ENCODE results near the gene NEK1. TPM values are rescaled to one million over a fixed set of nuclear protein-coding genes. Genes with fewer than 3 reads are reported as not detected.
"Not testable (repeated sequence)": the region's sequence is repeated elsewhere in the genome, so short reads cannot be mapped to it uniquely, and the experiment has no call there.

The NEK1 gene
- total RNA-seq, 2 experiments from 2014 or later = 7.4 to 26.2 TPM

DNA sequence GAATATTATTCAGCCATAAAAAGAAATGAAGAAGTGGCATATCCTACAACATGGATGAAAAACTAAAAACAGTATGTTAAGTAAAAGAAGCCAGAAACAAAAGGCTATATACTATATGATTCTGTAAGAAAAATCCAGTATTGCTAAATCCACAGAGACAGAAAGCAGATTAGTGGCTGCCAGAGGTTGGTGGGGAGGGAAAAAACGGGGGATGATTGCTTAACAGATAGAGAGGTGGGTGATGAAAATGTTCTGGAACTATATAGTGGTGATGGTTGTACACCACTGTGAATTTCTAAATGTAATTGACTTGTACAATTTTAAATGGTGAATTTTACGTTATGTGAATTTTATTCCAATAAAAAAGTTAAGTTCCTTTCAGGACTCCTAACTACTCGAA lies 184.0 kb downstream of the NEK1 start:
- Histone ChIP-seq H3K79me2 (ENCODE audit: insufficient read depth, low read depth, low read length) (no peaks in the 10 kb centered on the region), H3K27ac (ENCODE audit: low read depth, low read length, poor library complexity, severe bottlenecking) (no peak overlapping the region), H3K4me1 (ENCODE audit: insufficient read depth, low read length, poor library complexity, severe bottlenecking) (no peaks in the 10 kb centered on the region), H3K4me3 (ENCODE audit: low read depth, low read length, poor library complexity, severe bottlenecking) (no peak overlapping the region), H3K9me3 (ENCODE audit: low read length) (no peaks in the 10 kb centered on the region), H3K9me2 (ENCODE audit: insufficient read depth, low read length) (no peaks in the 10 kb centered on the region), H2AFZ (ENCODE audit: low read length) (no peak overlapping the region), H4K20me1 (ENCODE audit: insufficient read depth, low read length) (no peaks in the 10 kb centered on the region), H3K4me2 (ENCODE audit: low read length) (no peak overlapping the region), H3K36me3 (ENCODE audit: insufficient read depth, low read length) (peaks cover 8% of the 10 kb centered on the region; the same call in 1 of the 2 replicates)
- TF ChIP-seq EZH2phosphoT487 (IDR thresholded peaks at IDR 0.05; ENCODE audit: borderline replicate concordance, low read depth, low read length) = no peak
- TF ChIP-seq, protein P1, sequence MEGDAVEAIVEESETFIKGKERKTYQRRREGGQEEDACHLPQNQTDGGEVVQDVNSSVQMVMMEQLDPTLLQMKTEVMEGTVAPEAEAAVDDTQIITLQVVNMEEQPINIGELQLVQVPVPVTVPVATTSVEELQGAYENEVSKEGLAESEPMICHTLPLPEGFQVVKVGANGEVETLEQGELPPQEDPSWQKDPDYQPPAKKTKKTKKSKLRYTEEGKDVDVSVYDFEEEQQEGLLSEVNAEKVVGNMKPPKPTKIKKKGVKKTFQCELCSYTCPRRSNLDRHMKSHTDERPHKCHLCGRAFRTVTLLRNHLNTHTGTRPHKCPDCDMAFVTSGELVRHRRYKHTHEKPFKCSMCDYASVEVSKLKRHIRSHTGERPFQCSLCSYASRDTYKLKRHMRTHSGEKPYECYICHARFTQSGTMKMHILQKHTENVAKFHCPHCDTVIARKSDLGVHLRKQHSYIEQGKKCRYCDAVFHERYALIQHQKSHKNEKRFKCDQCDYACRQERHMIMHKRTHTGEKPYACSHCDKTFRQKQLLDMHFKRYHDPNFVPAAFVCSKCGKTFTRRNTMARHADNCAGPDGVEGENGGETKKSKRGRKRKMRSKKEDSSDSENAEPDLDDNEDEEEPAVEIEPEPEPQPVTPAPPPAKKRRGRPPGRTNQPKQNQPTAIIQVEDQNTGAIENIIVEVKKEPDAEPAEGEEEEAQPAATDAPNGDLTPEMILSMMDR (conservative IDR thresholded peaks at IDR 0.05; ENCODE audit: low read length) = no peak
- ChIA-PET CTCF (ENCODE audit: unreplicated experiment) (no interaction called here), POLR2A (no interaction called here)
- BruUV-seq (replicated peaks) = no TSS peak
- intact Hi-C loops (cut with micrococcal nuclease; ENCODE audit: unreplicated experiment) = no loop called here
- no peak for DNase-seq (ENCODE audit: low spot score)

GRCh38 chr4:169427727-169428126 lies 184.7 kb downstream of the NEK1 start:
- H3K79me2 ChIP-seq (ENCODE audit: insufficient read depth, low read depth, low read length); POLR2A ChIA-PET; H3K36me3 ChIP-seq (ENCODE audit: insufficient read depth, low read length); BruUV-seq (replicated peaks); H3K4me1 ChIP-seq (ENCODE audit: insufficient read depth, low read length, poor library complexity, severe bottlenecking); DNase-seq (ENCODE audit: low spot score); H4K20me1 ChIP-seq (ENCODE audit: insufficient read depth, low read length); CTCF ChIA-PET (ENCODE audit: unreplicated experiment); H3K27ac ChIP-seq (ENCODE audit: low read depth, low read length, poor library complexity, severe bottlenecking); H3K4me3 ChIP-seq (ENCODE audit: low read depth, low read length, poor library complexity, severe bottlenecking); H3K9me2 ChIP-seq (ENCODE audit: insufficient read depth, low read length); H3K9me3 ChIP-seq (ENCODE audit: low read length); intact Hi-C loops (cut with micrococcal nuclease; ENCODE audit: unreplicated experiment); H3K4me2 ChIP-seq (ENCODE audit: low read length); H2AFZ ChIP-seq (ENCODE audit: low read length): not testable (repeated sequence)

DNA sequence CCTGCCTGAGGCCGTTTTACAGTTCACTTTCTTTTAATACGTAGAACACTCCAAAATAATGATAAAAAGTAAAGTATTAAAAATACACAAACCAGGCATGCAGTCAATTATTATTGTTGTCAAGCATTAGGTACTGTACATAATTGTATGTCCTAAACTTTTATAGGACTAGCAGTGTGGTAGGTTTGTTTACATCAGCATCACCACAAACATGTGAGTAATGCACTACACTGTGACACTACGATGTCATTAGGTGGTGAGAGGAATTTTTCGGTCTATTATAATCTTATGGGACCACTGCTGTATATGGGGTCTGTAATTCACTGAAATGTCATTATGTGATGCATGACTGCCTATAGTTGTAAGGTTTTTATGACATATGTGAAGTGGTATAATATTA lies 192.1 kb downstream of the NEK1 start:
- no TSS peak for BruUV-seq (replicated peaks)
- CTCF ChIA-PET (ENCODE audit: unreplicated experiment) = no interaction called here
- intact Hi-C loops (cut with micrococcal nuclease; ENCODE audit: unreplicated experiment) = no loop called here

More for the DNA sequence above, 192.1 kb downstream of the NEK1 start:
- POLR2A ChIA-PET = no interaction called here
- DNase-seq (ENCODE audit: low spot score) = no peak
- H3K36me3 ChIP-seq (ENCODE audit: insufficient read depth, low read length) = peaks cover 8% of the 10 kb centered on the region; the same call in 1 of the 2 replicates
- H3K9me2 ChIP-seq (ENCODE audit: insufficient read depth, low read length) = no peaks in the 10 kb centered on the region
- no peak overlapping the region for H3K4me2 ChIP-seq (ENCODE audit: low read length)
- no peaks in the 10 kb centered on the region for H3K79me2 ChIP-seq (ENCODE audit: insufficient read depth, low read depth, low read length)
- no peak for TF ChIP-seq EZH2phosphoT487 (IDR thresholded peaks at IDR 0.05; ENCODE audit: borderline replicate concordance, low read depth, low read length)
- TF ChIP-seq, protein P1 (conservative IDR thresholded peaks at IDR 0.05; ENCODE audit: low read length) = no peak
- H3K4me3 ChIP-seq (ENCODE audit: low read depth, low read length, poor library complexity, severe bottlenecking) = no peak overlapping the region
- H4K20me1 ChIP-seq (ENCODE audit: insufficient read depth, low read length) = no peaks in the 10 kb centered on the region
- H3K9me3 ChIP-seq (ENCODE audit: low read length) = no peaks in the 10 kb centered on the region
- no peaks in the 10 kb centered on the region for H3K4me1 ChIP-seq (ENCODE audit: insufficient read depth, low read length, poor library complexity, severe bottlenecking)
- no peak overlapping the region for H3K27ac ChIP-seq (ENCODE audit: low read depth, low read length, poor library complexity, severe bottlenecking)
- H2AFZ ChIP-seq (ENCODE audit: low read length) = no peak overlapping the region
